GM23338 (cell line): ENCODE measurements around the gene ABR. TPM values are rescaled to one million over a fixed set of nuclear protein-coding genes. Genes with fewer than 3 reads are reported as not detected.

Experiments
- ATAC-seq: fragments of 200-7000 bp; cut with Tn5 transposase; 3 replicates; pipeline ENCODE4 v1.9.1; 2020
- DNase-seq: peaks from one replicate; pipeline ENCODE4 v3.0.0-alpha.2; 2015; ENCODE audit warnings: low spot score
- H2AFZ ChIP-seq: fragments of 200-600 bp; sonication (generic); 2 replicates; pipeline ENCODE4 v1.8.0; 2016; ENCODE audit warnings: antibody characterized with exemption, mild to moderate bottlenecking, moderate library complexity
- H3F3A ChIP-seq: fragments of 200-600 bp; sonication (generic); replicated peaks from 2 replicates; pipeline ENCODE4 v1.8.0; 2017; ENCODE audit warnings: antibody characterized with exemption, mixed run types, low read depth
- H3K27ac ChIP-seq: fragments of 200-600 bp; sonication (generic); 2 replicates; pipeline ENCODE4 v1.6.1; 2016; ENCODE audit warnings: low read depth
- H3K27me3 ChIP-seq: fragments of 200-600 bp; sonication (generic); 2 replicates; pipeline ENCODE4 v1.8.0; 2016; ENCODE audit warnings: mild to moderate bottlenecking, mixed run types, moderate library complexity; ENCODE audit not compliant: insufficient read depth
- H3K36me3 ChIP-seq: fragments of 200-600 bp; sonication (generic); 2 replicates; pipeline ENCODE4 v1.8.0; 2016; ENCODE audit warnings: mild to moderate bottlenecking; ENCODE audit not compliant: insufficient read depth
- H3K4me1 ChIP-seq: fragments of 200-600 bp; sonication (generic); 2 replicates; pipeline ENCODE4 v1.8.0; 2016; ENCODE audit warnings: mild to moderate bottlenecking, moderate library complexity; ENCODE audit not compliant: insufficient read depth
- H3K4me2 ChIP-seq: fragments of 200-600 bp; sonication (generic); 2 replicates; pipeline ENCODE4 v1.7.1; 2017; ENCODE audit warnings: mixed run types
- H3K4me3 ChIP-seq: fragments of 200-600 bp; sonication (generic); 2 replicates; pipeline ENCODE4 v1.6.1; 2016; ENCODE audit warnings: mixed run types
- H3K79me2 ChIP-seq: fragments of 200-600 bp; sonication (generic); replicated peaks from 2 replicates; pipeline ENCODE4 v1.8.0; 2017; ENCODE audit warnings: mild to moderate bottlenecking; ENCODE audit not compliant: insufficient read depth
- H3K9me2 ChIP-seq: fragments of 200-600 bp; sonication (generic); 2 replicates; pipeline ENCODE4 v1.8.0; 2017; ENCODE audit not compliant: insufficient read depth
- H4K20me1 ChIP-seq: fragments of 200-600 bp; sonication (generic); replicated peaks from 2 replicates; pipeline ENCODE4 v1.8.0; 2017; ENCODE audit warnings: mild to moderate bottlenecking; ENCODE audit not compliant: insufficient read depth
- H3K27ac Mint-ChIP-seq: 2 replicates; pipeline ENCODE4 v1.8.0; 2020; ENCODE audit warnings: inconsistent platforms, mild to moderate bottlenecking, moderate library complexity, mixed read lengths
- H3K27me3 Mint-ChIP-seq: 3 replicates; pipeline ENCODE4 v1.8.0; 2022; ENCODE audit warnings: low read depth, mild to moderate bottlenecking, moderate library complexity, mixed read lengths, inconsistent platforms; ENCODE audit not compliant: insufficient read depth, poor library complexity
- H3K36me3 Mint-ChIP-seq: 3 replicates; pipeline ENCODE4 v1.8.0; 2021; ENCODE audit warnings: low read depth, mild to moderate bottlenecking, inconsistent platforms, moderate library complexity, mixed read lengths
- H3K4me1 Mint-ChIP-seq: 3 replicates; pipeline ENCODE4 v1.8.0; 2020; ENCODE audit warnings: mild to moderate bottlenecking, inconsistent platforms, mixed read lengths
- H3K4me3 Mint-ChIP-seq: 3 replicates; pipeline ENCODE4 v1.8.0; 2021; ENCODE audit warnings: moderate library complexity, mild to moderate bottlenecking, inconsistent platforms, mixed read lengths
- H3K9me3 Mint-ChIP-seq: 3 replicates; pipeline ENCODE4 v1.8.0; 2020; ENCODE audit warnings: moderate library complexity, mild to moderate bottlenecking, inconsistent platforms, mixed read lengths
- CREB1 ChIP-seq: fragments of 250-450 bp; sonication (Bioruptor Pico); IDR thresholded peaks from 2 replicates; pipeline ENCODE4 v1.5.0; 2020; ENCODE audit warnings: low read depth, mild to moderate bottlenecking, moderate library complexity
- CTCF ChIP-seq, 2 experiments: fragments of 200-600 bp in 1 of 2; sonication (generic) in 1 of 2; conservative IDR thresholded peaks; 2 replicates each; pipeline versions ENCODE4 v1.5.1 to v1.6.1; 2016 to 2017; ENCODE audit warnings: antibody characterized with exemption in 2 of 2, low read depth in 2 of 2, mild to moderate bottlenecking in 2 of 2, moderate library complexity in 1 of 2
- ETS1 ChIP-seq: IDR thresholded peaks from 2 replicates; pipeline ENCODE4 v1.6.1; 2016; ENCODE audit warnings: antibody characterized with exemption
- EZH2 ChIP-seq: fragments of 200-600 bp; sonication (generic); IDR thresholded peaks from one replicate; pipeline ENCODE4 v1.8.0; 2017; ENCODE audit warnings: antibody characterized with exemption, mild to moderate bottlenecking, low read depth; ENCODE audit not compliant: unreplicated experiment
- EZH2phosphoT487 ChIP-seq: fragments of 200-600 bp; sonication (generic); IDR thresholded peaks from one replicate; pipeline ENCODE4 v1.8.1; 2018; ENCODE audit warnings: antibody characterized with exemption; ENCODE audit not compliant: unreplicated experiment
- JUNB ChIP-seq: IDR thresholded peaks from one replicate; pipeline ENCODE4 v1.6.1; 2016; ENCODE audit warnings: antibody characterized with exemption; ENCODE audit not compliant: unreplicated experiment
- NANOG ChIP-seq: IDR thresholded peaks from 2 replicates; pipeline ENCODE4 v1.6.1; 2016; ENCODE audit warnings: antibody characterized with exemption, borderline replicate concordance
- POLR2AphosphoS5 ChIP-seq: IDR thresholded peaks from 2 replicates; pipeline ENCODE4 v1.6.1; 2016; ENCODE audit warnings: antibody characterized with exemption, low read depth
- REST ChIP-seq: IDR thresholded peaks from one replicate; pipeline ENCODE4 v1.6.1; 2018; ENCODE audit warnings: antibody characterized with exemption; ENCODE audit not compliant: unreplicated experiment
- STAT1 ChIP-seq: IDR thresholded peaks from one replicate; pipeline ENCODE4 v1.6.1; 2016; ENCODE audit warnings: antibody characterized with exemption; ENCODE audit not compliant: unreplicated experiment
- ZNF114 ChIP-seq: fragments of 250-450 bp; sonication (Bioruptor Pico); IDR thresholded peaks from 2 replicates; pipeline ENCODE4 v1.5.0; 2020; ENCODE audit warnings: mild to moderate bottlenecking, moderate library complexity
- ZNF331 ChIP-seq: fragments of 250-450 bp; sonication (Bioruptor Pico); IDR thresholded peaks from 2 replicates; pipeline ENCODE4 v1.5.0; 2020; ENCODE audit warnings: low read depth, mild to moderate bottlenecking, moderate library complexity
- ZNF462 ChIP-seq: fragments of 250-450 bp; sonication (Bioruptor Pico); IDR thresholded peaks from 2 replicates; pipeline ENCODE4 v1.5.0; 2020; ENCODE audit warnings: mild to moderate bottlenecking, moderate library complexity
- polyA plus RNA-seq: library from polyadenylated mRNA; unstranded; fragments of >200 nt; fragmentation: Nextera tagmentation; extraction: Ambion mirVana; gene quantifications from 2 replicates; pipeline ENCODE4 v1.2.1, GENCODE V29; 2016
- total RNA-seq: library from RNA; depleted of rRNA; stranded (reverse); fragments of >200 nt; shearing (Covaris generic); gene quantifications from 2 replicates; pipeline ENCODE4 v1.2.3, GENCODE V29; 2014

The ABR gene
- total and polyA plus RNA-seq, 2 experiments from 2014 or later, result 15.0 to 27.7 TPM

- H3K4me3 ChIP-seq, result no peak overlapping the region
- Mint-ChIP-seq H3K27me3 (peaks cover 11% of the 10 kb centered on the region), H3K4me1 (peaks cover 57% of the 10 kb centered on the region), H3K36me3 (peaks cover 16% of the 10 kb centered on the region), H3K27ac (peak overlapping the region; percentile 59; the same call in 1 of the 2 replicates), H3K4me3 (no peak overlapping the region; the same call in 2 of the 3 replicates), H3K9me3 (no peaks in the 10 kb centered on the region)
- ATAC-seq, result no peak
- no peak overlapping the region for H2AFZ ChIP-seq
- H3K27me3 ChIP-seq, result no peaks in the 10 kb centered on the region
- H3K9me2 ChIP-seq, result no peaks in the 10 kb centered on the region
- no peak for DNase-seq
- H3K27ac ChIP-seq, result peak overlapping the region; percentile 85; the same call in 1 of the 2 replicates
- peaks cover 100% of the 10 kb centered on the region for H3K79me2 ChIP-seq
- no peak for TF ChIP-seq NANOG
- no peak for TF ChIP-seq JUNB
- TF ChIP-seq EZH2, result no peak
- no peak for TF ChIP-seq POLR2AphosphoS5
- no peak for TF ChIP-seq ETS1
- TF ChIP-seq EZH2phosphoT487, result no peak
- no peak for TF ChIP-seq CREB1
- no peak for TF ChIP-seq ZNF331 (CRISPR knock-in tag)
- no peak for TF ChIP-seq CTCF (conservative IDR thresholded peaks at IDR 0.05; ENCODE audit: low read depth in 2 of 2)
- no peak for TF ChIP-seq REST
- no peak for TF ChIP-seq STAT1
- no peak for TF ChIP-seq ZNF462 (CRISPR knock-in tag)
- no peak for TF ChIP-seq ZNF114 (CRISPR knock-in tag)
- H3K4me1 ChIP-seq, result peaks cover 63% of the 10 kb centered on the region
- peak overlapping the region; percentile 67 for H3K4me2 ChIP-seq
- no peaks in the 10 kb centered on the region for H3K36me3 ChIP-seq
- peaks cover 15% of the 10 kb centered on the region; the same call in 1 of the 2 replicates for H3F3A ChIP-seq
- H4K20me1 ChIP-seq, result peaks cover 60% of the 10 kb centered on the region
Measured at GRCh38 chr17:968812-969730, 210.7 kb downstream of the ABR start.
